HCT116 (cell line): ENCODE results near the gene SAYSD1. TPM values are rescaled to one million over a fixed set of nuclear protein-coding genes. Genes with fewer than 3 reads are reported as not detected.

Experiments used
- ATAC-seq: fragments of 200-7000 bp; cut with Tn5 transposase; 2 replicates; pipeline ENCODE4 v1.9.1; 2020; ENCODE audit warnings: mild to moderate bottlenecking, moderate library complexity
- BruUV-seq: library from RNA; stranded (reverse); fragments of 400-500 nt; replicated peaks from 2 replicates; lab custom pipeline; 2021; lab: Mats Ljungman, UMichigan
- CTCF ChIA-PET: fragments of 300-600 bp; sonication (Branson Sonifier 250); formaldehyde crosslinking; loops from one replicate; lab custom pipeline; 2021; ENCODE audit warnings: antibody characterized with exemption; lab: Charles Lee
- POLR2A ChIA-PET: fragments of 300-600, 350-600 bp; sonication (Branson Sonifier 250); formaldehyde crosslinking; loops from one replicate; lab custom pipeline; 2021; ENCODE audit warnings: antibody characterized with exemption; lab: Charles Lee
- RAD21 ChIA-PET, 2 experiments: fragments of 300-600 bp; sonication (Branson Sonifier 250); formaldehyde crosslinking; loops; one replicate each; lab custom pipeline; 2023; ENCODE audit warnings: low total read pairs in 2 of 2; ENCODE audit not compliant: uncharacterized antibody in 2 of 2, unreplicated experiment in 2 of 2, low non-redundant PET in 1 of 2; lab: Charles Lee
- DNase-seq: peaks from one replicate; pipeline ENCODE4 v3.0.0-alpha.2; 2010; ENCODE audit warnings: low read depth, low spot score
- H2AFZ ChIP-seq: fragments of 200-600 bp; shearing (Covaris generic), sonication (generic); 2 replicates; pipeline ENCODE4 v1.6.1; 2017; ENCODE audit warnings: low read depth, mixed run types, mixed read lengths, antibody characterized with exemption, low read length; ENCODE audit not compliant: poor library complexity, severe bottlenecking
- H3K27ac ChIP-seq: 2 replicates; pipeline ENCODE4 v1.5.1; 2012; ENCODE audit warnings: low read depth, low read length
- H3K27me3 ChIP-seq: fragments of 200-600 bp; sonication (generic); 2 replicates; pipeline ENCODE4 v1.6.1; 2016; ENCODE audit warnings: mixed run types, low read length, mixed read lengths; ENCODE audit not compliant: insufficient read depth
- H3K36me3 ChIP-seq, 2 experiments: fragments of 200-500 bp in 1 of 2; fragments of 200-600 bp in 1 of 2; sonication (Bioruptor generic) in 1 of 2; sonication (generic) in 1 of 2; 2 replicates each; pipeline versions ENCODE4 v1.5.1 to v1.6.1; 2014 to 2016; ENCODE audit warnings: low read length in 2 of 2, inconsistent platforms in 1 of 2, mixed read lengths in 1 of 2, mixed run types in 1 of 2; ENCODE audit not compliant: insufficient read depth in 2 of 2, control insufficient read depth in 1 of 2
- H3K4me1 ChIP-seq, 2 experiments: fragments of 200-600 bp in 1 of 2; sonication (generic) in 1 of 2; 2 replicates each; pipeline versions ENCODE4 v1.5.1 to v1.6.1; 2012 to 2017; ENCODE audit warnings: low read length in 2 of 2, inconsistent platforms in 1 of 2, mild to moderate bottlenecking in 1 of 2, mixed read lengths in 1 of 2, mixed run types in 1 of 2, moderate library complexity in 1 of 2; ENCODE audit not compliant: insufficient read depth in 2 of 2, control insufficient read depth in 1 of 2
- H3K4me2 ChIP-seq: fragments of 200-600 bp; sonication (generic); 2 replicates; pipeline ENCODE4 v1.6.1; 2017; ENCODE audit warnings: mixed run types, low read length, mixed read lengths
- H3K4me3 ChIP-seq, 2 experiments: fragments of 200-600 bp in 1 of 2; sonication (generic) in 1 of 2; replicated peaks in 1 of 2; 2 replicates each; pipeline ENCODE4 v1.5.1; 2011 to 2016; ENCODE audit warnings: low read length in 2 of 2, control low read depth in 1 of 2, low read depth in 1 of 2, mild to moderate bottlenecking in 1 of 2, mixed read lengths in 1 of 2, mixed run types in 1 of 2
- H3K79me2 ChIP-seq: fragments of 200-600 bp; sonication (generic); 2 replicates; pipeline ENCODE4 v1.6.1; 2017; ENCODE audit warnings: mild to moderate bottlenecking, mixed run types, low read length, moderate library complexity, mixed read lengths; ENCODE audit not compliant: insufficient read depth
- H3K9ac ChIP-seq: fragments of 200-600 bp; sonication (generic); 2 replicates; pipeline ENCODE4 v1.6.1; 2016; ENCODE audit warnings: low read length, mixed read lengths
- H3K9me2 ChIP-seq: fragments of 200-600 bp; sonication (generic), shearing (Covaris generic); 2 replicates; pipeline ENCODE4 v1.6.1; 2017; ENCODE audit warnings: mixed run types, mild to moderate bottlenecking, moderate library complexity; ENCODE audit not compliant: insufficient read depth
- H3K9me3 ChIP-seq, 2 experiments: fragments of 200-500 bp in 1 of 2; fragments of 200-600 bp in 1 of 2; sonication (Bioruptor generic) in 1 of 2; sonication (generic) in 1 of 2; 2 replicates each; pipeline ENCODE4 v1.6.1; 2014 to 2017; ENCODE audit warnings: low read length in 2 of 2, mixed read lengths in 2 of 2, inconsistent platforms in 1 of 2, low read depth in 1 of 2, mild to moderate bottlenecking in 1 of 2, mixed run types in 1 of 2, moderate library complexity in 1 of 2; ENCODE audit not compliant: control insufficient read depth in 1 of 2, insufficient read depth in 1 of 2
- H4K20me1 ChIP-seq: fragments of 200-600 bp; sonication (generic), shearing (Covaris generic); 2 replicates; pipeline ENCODE4 v1.6.1; 2017; ENCODE audit warnings: mixed run types, mild to moderate bottlenecking, moderate library complexity; ENCODE audit not compliant: insufficient read depth
- CBX3 ChIP-seq: IDR thresholded peaks from 2 replicates; pipeline ENCODE4 v1.6.1; 2012; ENCODE audit warnings: low read depth
- CTCF ChIP-seq, 3 experiments: fragments of 200-600 bp in 1 of 3; sonication (generic) in 1 of 3; IDR thresholded peaks in 2 of 3; conservative IDR thresholded peaks in 1 of 3; 2 replicates each; pipeline ENCODE4 v1.5.1; 2012 to 2017; ENCODE audit warnings: low read depth in 2 of 3, low read length in 2 of 3, antibody characterized with exemption in 1 of 3, borderline replicate concordance in 1 of 3, control low read depth in 1 of 3, mild to moderate bottlenecking in 1 of 3, mixed read lengths in 1 of 3, mixed run types in 1 of 3, moderate library complexity in 1 of 3; ENCODE audit not compliant: insufficient read depth in 1 of 3
- ELF1 ChIP-seq: IDR thresholded peaks from 2 replicates; pipeline ENCODE4 v1.6.1; 2012; ENCODE audit warnings: low read depth, borderline replicate concordance
- EZH2 ChIP-seq: fragments of 200-600 bp; sonication (generic); IDR thresholded peaks from 2 replicates; pipeline ENCODE4 v1.6.1; 2017; ENCODE audit warnings: antibody characterized with exemption, mixed run types
- EZH2phosphoT487 ChIP-seq: fragments of 200-600 bp; IDR thresholded peaks from 2 replicates; pipeline ENCODE4 v1.6.1; 2018; ENCODE audit warnings: antibody characterized with exemption, borderline replicate concordance
- FOSL1 ChIP-seq: IDR thresholded peaks from 2 replicates; pipeline ENCODE4 v1.6.1; 2012; ENCODE audit warnings: low read depth
- JUND ChIP-seq: IDR thresholded peaks from 2 replicates; pipeline ENCODE4 v1.6.1; 2012
- POLR2AphosphoS5 ChIP-seq: IDR thresholded peaks from 2 replicates; pipeline ENCODE4 v1.6.1; 2011; ENCODE audit warnings: mild to moderate bottlenecking, low read depth, low read length, moderate library complexity
- SIN3A ChIP-seq: IDR thresholded peaks from 2 replicates; pipeline ENCODE4 v1.6.1; 2012; ENCODE audit warnings: low read depth
- SP1 ChIP-seq: IDR thresholded peaks from 2 replicates; pipeline ENCODE4 v1.6.1; 2012; ENCODE audit warnings: low read depth
- YY1 ChIP-seq: IDR thresholded peaks from 2 replicates; pipeline ENCODE4 v1.6.1; 2011; ENCODE audit warnings: low read length, low read depth, moderate library complexity, mild to moderate bottlenecking; ENCODE audit not compliant: insufficient replicate concordance; ENCODE audit errors: extremely low read depth
- ZNF274 ChIP-seq: fragments of 200-500 bp; sonication (Bioruptor generic); IDR thresholded peaks from 2 replicates; pipeline ENCODE4 v1.6.1; 2014; ENCODE audit warnings: mild to moderate bottlenecking, low read depth, low read length, inconsistent platforms
- intact Hi-C: fragments of 100-400 bp; cut with micrococcal nuclease; formaldehyde crosslinking; loops from 2 replicates; pipeline ENCODE4 v1.10.0; 2022
- total RNA-seq: library from RNA; stranded (reverse); gene quantifications from one replicate; pipeline ENCODE4 v1.2.1, GENCODE V29; 2021; ENCODE audit not compliant: unreplicated experiment
- TF ChIP-seq, protein P1 (sequence below): IDR thresholded peaks from 2 replicates; pipeline ENCODE4 v1.6.1; 2012

Gene SAYSD1
- total RNA-seq, 1 experiment from 2014 or later = 10.1 TPM

GRCh38 chr6:39083231-39083634, 31.8 kb downstream of the SAYSD1 start:
- no TSS peak for BruUV-seq
- Histone ChIP-seq H3K9ac (no peak overlapping the region), H2AFZ (no peak overlapping the region), H3K9me2 (no peaks in the 10 kb centered on the region), H3K4me1 (no peaks in the 10 kb centered on the region), H3K27me3 (peaks cover 59% of the 10 kb centered on the region), H3K9me3 (no peaks in the 10 kb centered on the region), H3K4me3 (no peak overlapping the region), H3K36me3 (no peaks in the 10 kb centered on the region), H3K79me2 (no peaks in the 10 kb centered on the region), H3K27ac (no peak overlapping the region), H3K4me2 (no peak overlapping the region), H4K20me1 (no peaks in the 10 kb centered on the region)
- DNase-seq = no peak
- CTCF ChIA-PET = no interaction called here
- TF ChIP-seq CBX3 (no peak), ZNF274 (no peak), EZH2phosphoT487 (no peak), YY1 (no peak), ELF1 (no peak), SP1 (no peak), FOSL1 (no peak), JUND (no peak), SIN3A (no peak), POLR2AphosphoS5 (no peak), EZH2 (no peak), CTCF (IDR thresholded peaks at IDR 0.05 in 2 of 3, conservative IDR thresholded peaks at IDR 0.05 in 1 of 3; ENCODE audit: borderline replicate concordance in 1 of 3, insufficient read depth in 1 of 3, low read depth in 2 of 3, low read length in 2 of 3) (no peak)
- TF ChIP-seq, protein P1, sequence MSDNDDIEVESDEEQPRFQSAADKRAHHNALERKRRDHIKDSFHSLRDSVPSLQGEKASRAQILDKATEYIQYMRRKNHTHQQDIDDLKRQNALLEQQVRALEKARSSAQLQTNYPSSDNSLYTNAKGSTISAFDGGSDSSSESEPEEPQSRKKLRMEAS = no peak
- RAD21 ChIA-PET = no interaction called here
- POLR2A ChIA-PET = no interaction called here
- no peak for ATAC-seq
- intact Hi-C loops = no loop called here
